ENCODE results near the gene SEPTIN5. TPM values are rescaled to one million over a fixed set of nuclear protein-coding genes. Genes with fewer than 3 reads are reported as not detected.

SEPTIN5 gene
- polyA plus RNA-seq, 2 of the 4 experiments (the other 2 are of a cell fraction), result 4.6 to 12.6 TPM

GRCh38 chr22:19706661-19707151 is 7.6 kb upstream of the SEPTIN5 start (continued):
- no peak for TF ChIP-seq E2F6 (IDR thresholded peaks at IDR 0.05; ENCODE audit: borderline replicate concordance, low read depth)

GRCh38 chr22:19707347-19708290 is 6.7 kb upstream of the SEPTIN5 start:
- WGBS (ENCODE audit: missing lambda C conversion rate), result 84% methylated on average over 7 of the region's 24 CpGs
- CTCF ChIA-PET, result no interaction called here

More at GRCh38 chr22:19707347-19708290, 6.7 kb upstream of the SEPTIN5 start:
- H3K4me3 ChIP-seq, result no peak overlapping the region
- ATAC-seq (no peak), DNase-seq (ENCODE audit: low read depth in 1 of 2, low spot score in 1 of 2) (no peak), FAIRE-seq (no peak)
- no peak overlapping the region for H3K4me2 ChIP-seq
- H3K4me1 ChIP-seq, result no peaks in the 10 kb centered on the region
- POLR2A ChIA-PET, result no interaction called here
- no peak for TF ChIP-seq EHF (CRISPR knock-in tag; IDR thresholded peaks at IDR 0.05)
- TF ChIP-seq RAD21 (conservative IDR thresholded peaks at IDR 0.05 in 1 of 2, IDR thresholded peaks at IDR 0.05 in 1 of 2), result no peak
- no peak for TF ChIP-seq TFCP2L1 (CRISPR knock-in tag; IDR thresholded peaks at IDR 0.05)
- no peak for TF ChIP-seq CBX2 (IDR thresholded peaks at IDR 0.05; ENCODE audit: borderline replicate concordance, low read depth)
- no peak for TF ChIP-seq EP300 (IDR thresholded peaks at IDR 0.05)
- TF ChIP-seq BCL3 (IDR thresholded peaks at IDR 0.05), result no peak
- TF ChIP-seq ZFP36 (IDR thresholded peaks at IDR 0.05; ENCODE audit: borderline replicate concordance, partially characterized antibody), result no peak
- no peak for TF ChIP-seq HOXB13 (CRISPR knock-in tag; IDR thresholded peaks at IDR 0.05; ENCODE audit: low read depth)
- no peak for TF ChIP-seq HMGXB4 (CRISPR knock-in tag; IDR thresholded peaks at IDR 0.05; ENCODE audit: borderline replicate concordance)
- TF ChIP-seq MAZ (IDR thresholded peaks at IDR 0.05; ENCODE audit: borderline replicate concordance, low read depth, low read length), result no peak
- no peak for TF ChIP-seq HEYL (CRISPR knock-in tag; IDR thresholded peaks at IDR 0.05)
- TF ChIP-seq PHF8 (IDR thresholded peaks at IDR 0.05; ENCODE audit: borderline replicate concordance, low read depth), result no peak
- no peak for TF ChIP-seq FOSL2 (IDR thresholded peaks at IDR 0.05)
- no peak for TF ChIP-seq FOSL2 (CRISPR knock-in tag; IDR thresholded peaks at IDR 0.05)
- no peak for TF ChIP-seq ATOH8 (CRISPR knock-in tag; IDR thresholded peaks at IDR 0.05; ENCODE audit: low read depth)
- TF ChIP-seq CTCF (IDR thresholded peaks at IDR 0.05), result no peak
- TF ChIP-seq POLR2AphosphoS2 (conservative IDR thresholded peaks at IDR 0.05; ENCODE audit: low read length), result no peak
- no peaks in the 10 kb centered on the region for H3K9me3 ChIP-seq
- H3K27ac ChIP-seq, result no peak overlapping the region

All from A549 (cell line).